Ectodermal cell (in vitro differentiated cells): Measurements from ENCODE around the gene FAM151B. TPM values are rescaled to one million over a fixed set of nuclear protein-coding genes. Genes with fewer than 3 reads are reported as not detected.
"Not testable (repeated sequence)": the region's sequence is repeated elsewhere in the genome, so short reads cannot be mapped to it uniquely, and the experiment has no call there.

Experiments used
- H3K27ac ChIP-seq: 2 replicates; pipeline ENCODE4 v1.7.0; 2013; ENCODE audit warnings: mild to moderate bottlenecking, low read depth, low read length; ENCODE audit not compliant: insufficient read depth, poor library complexity, severe bottlenecking
- H3K27me3 ChIP-seq: 2 replicates; pipeline ENCODE4 v1.7.0; 2013; ENCODE audit warnings: mild to moderate bottlenecking, low read length; ENCODE audit not compliant: insufficient read depth, control insufficient read depth, poor library complexity, severe bottlenecking
- H3K36me3 ChIP-seq: one replicate; pipeline ENCODE4 v1.7.0; 2013; ENCODE audit warnings: low read length; ENCODE audit not compliant: control insufficient read depth, insufficient read depth
- H3K4me1 ChIP-seq: one replicate; pipeline ENCODE4 v1.7.0; 2013; ENCODE audit warnings: low read length; ENCODE audit not compliant: control insufficient read depth, insufficient read depth
- H3K4me3 ChIP-seq: 2 replicates; pipeline ENCODE4 v1.7.0; 2013; ENCODE audit warnings: low read depth, low read length, control low read depth; ENCODE audit not compliant: insufficient read depth
- H3K9me3 ChIP-seq: 2 replicates; pipeline ENCODE4 v1.7.0; 2013; ENCODE audit warnings: mild to moderate bottlenecking, low read length, moderate library complexity; ENCODE audit not compliant: control insufficient read depth
- WGBS, 2 experiments: methylation state at CpG; one replicate each; pipeline ENCODE4 v1.1.7; 2013; ENCODE audit warnings: missing lambda C conversion rate in 2 of 2; 5-methylcytosine and 5-hydroxymethylcytosine counted together
- polyA plus RNA-seq, 4 experiments: library from polyadenylated mRNA; stranded (reverse); fragments of 50-300 nt; gene quantifications; one replicate each; pipeline ENCODE4 v1.2.3, GENCODE V29; 2013

FAM151B gene
- 1.4 TPM for polyA plus RNA-seq (2013, experiment 1 of 4)
- 2.0 TPM for polyA plus RNA-seq (2013, experiment 2 of 4)
- polyA plus RNA-seq (2013, experiment 3 of 4): 1.3 TPM
- 1.6 TPM for polyA plus RNA-seq (2013, experiment 4 of 4)

- H3K9me3 ChIP-seq: no peaks in the 10 kb centered on the region
- no peaks in the 10 kb centered on the region for H3K27me3 ChIP-seq
- no peaks in the 10 kb centered on the region for H3K36me3 ChIP-seq
- peak within 1 kb of the TSS; percentile 34 for H3K4me3 ChIP-seq
- 1 to 2% methylated on average over 85 of the region's 85 CpGs for WGBS, 2 experiments
- H3K4me1 ChIP-seq: no peaks in the 10 kb centered on the region
- peak within 1 kb of the TSS; percentile 67 for H3K27ac ChIP-seq
Measured at GRCh38 chr5:80487829-80488721, at the start of gene FAM151B. Gene FAM151B, plus strand, starts transcription at chr5:80488100. Its CDS starts 24 bp downstream, at chr5:80488124.

- 90 to 99% methylated on average over 1 to 4 of the region's 4 CpGs for WGBS, 2 experiments
Measured at GRCh38 chr5:80438739-80439138, 49.2 kb upstream of the FAM151B start.

DNA sequence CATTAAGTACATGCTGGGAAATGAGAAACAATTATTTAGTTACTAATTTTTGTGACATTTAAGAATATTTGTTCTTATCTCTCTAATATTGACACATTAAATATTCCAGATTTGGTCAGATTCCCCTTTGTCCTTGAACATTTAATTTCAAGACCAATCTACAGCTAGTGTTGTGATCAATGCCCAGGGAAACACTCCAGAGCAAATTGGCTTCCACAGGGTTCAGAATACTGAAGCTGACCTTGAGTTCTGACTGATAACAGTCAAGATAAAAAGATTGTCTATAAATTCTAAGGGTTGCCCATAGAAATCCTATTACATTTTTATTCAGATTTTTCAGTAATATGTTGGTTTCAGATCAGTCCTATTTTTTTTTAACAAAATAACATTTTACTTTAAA lies 48.7 kb upstream of the FAM151B start:
- H3K27ac ChIP-seq: no peak overlapping the region
- no peaks in the 10 kb centered on the region for H3K27me3 ChIP-seq
- H3K36me3 ChIP-seq: peaks cover 12% of the 10 kb centered on the region
- H3K4me1 ChIP-seq: no peaks in the 10 kb centered on the region
- H3K4me3 ChIP-seq: no peak overlapping the region
- H3K9me3 ChIP-seq: no peaks in the 10 kb centered on the region

More at GRCh38 chr5:80438739-80439138, 49.2 kb upstream of the FAM151B start:
- no peaks in the 10 kb centered on the region for H3K4me1 ChIP-seq
- no peak overlapping the region for H3K27ac ChIP-seq
- H3K9me3 ChIP-seq: no peaks in the 10 kb centered on the region
- no peak overlapping the region for H3K4me3 ChIP-seq
- H3K27me3 ChIP-seq: no peaks in the 10 kb centered on the region
- peaks cover 12% of the 10 kb centered on the region for H3K36me3 ChIP-seq

DNA sequence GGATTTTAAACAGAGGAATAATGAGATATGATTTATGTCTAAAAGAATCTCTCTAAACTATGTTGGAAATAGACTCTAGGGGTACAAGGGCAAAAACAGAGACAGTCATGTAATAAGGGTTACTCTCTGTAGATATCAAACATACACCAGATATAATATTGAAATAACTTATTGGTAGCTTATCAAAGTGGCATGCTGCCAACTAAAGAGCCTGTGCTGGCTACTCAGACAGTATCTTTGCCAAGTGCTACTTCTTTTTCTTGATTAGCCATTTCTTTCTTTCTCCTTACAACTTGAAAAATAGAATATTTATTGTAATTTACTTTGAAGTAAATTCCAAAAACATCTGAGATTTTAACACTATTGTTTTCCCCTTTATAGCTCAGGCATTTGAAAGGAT lies 45.2 kb upstream of the FAM151B start:
- Histone ChIP-seq H3K27me3 (no peaks in the 10 kb centered on the region), H3K4me3 (no peak overlapping the region), H3K4me1 (no peaks in the 10 kb centered on the region), H3K36me3 (peaks cover 8% of the 10 kb centered on the region), H3K27ac (no peak overlapping the region), H3K9me3 (no peaks in the 10 kb centered on the region)

- WGBS, 2 experiments: 97 to 100% methylated on average over 2 of the region's 2 CpGs
- H3K36me3 ChIP-seq: peaks cover 22% of the 10 kb centered on the region
- no peak overlapping the region for H3K4me3 ChIP-seq
- H3K9me3 ChIP-seq: no peaks in the 10 kb centered on the region
- H3K27me3 ChIP-seq: no peaks in the 10 kb centered on the region
- no peak overlapping the region for H3K27ac ChIP-seq
- H3K4me1 ChIP-seq: no peaks in the 10 kb centered on the region
Measured at GRCh38 chr5:80453366-80453765, 34.5 kb upstream of the FAM151B start.

- Histone ChIP-seq H3K4me1 (no peaks in the 10 kb centered on the region), H3K9me3 (no peaks in the 10 kb centered on the region), H3K27me3 (no peaks in the 10 kb centered on the region), H3K36me3 (peaks cover 46% of the 10 kb centered on the region), H3K4me3 (no peak overlapping the region), H3K27ac (no peak overlapping the region)
- 95 to 98% methylated on average over 4 of the region's 4 CpGs for WGBS, 2 experiments
Measured at GRCh38 chr5:80463269-80463668, 24.6 kb upstream of the FAM151B start.

GRCh38 chr5:80466669-80467485 lies 21.0 kb upstream of the FAM151B start:
- Histone ChIP-seq H3K27me3 (no peaks in the 10 kb centered on the region), H3K27ac (no peak overlapping the region), H3K4me1 (no peaks in the 10 kb centered on the region), H3K36me3 (peaks cover 30% of the 10 kb centered on the region), H3K9me3 (no peaks in the 10 kb centered on the region), H3K4me3 (no peak overlapping the region)
- 84 to 87% methylated on average over 3 to 4 of the region's 4 CpGs for WGBS, 2 experiments

GRCh38 chr5:80468131-80468530 lies 19.8 kb upstream of the FAM151B start:
- H3K36me3 ChIP-seq: peaks cover 18% of the 10 kb centered on the region
- WGBS, 2 experiments: 100% methylated on average over 1 of the region's 1 CpG; no CpG with 5 or more reads in 1 of the 2 experiments
- no peaks in the 10 kb centered on the region for H3K4me1 ChIP-seq
- no peak overlapping the region for H3K27ac ChIP-seq
- H3K27me3 ChIP-seq: no peaks in the 10 kb centered on the region
- no peaks in the 10 kb centered on the region for H3K9me3 ChIP-seq
- no peak overlapping the region for H3K4me3 ChIP-seq

DNA sequence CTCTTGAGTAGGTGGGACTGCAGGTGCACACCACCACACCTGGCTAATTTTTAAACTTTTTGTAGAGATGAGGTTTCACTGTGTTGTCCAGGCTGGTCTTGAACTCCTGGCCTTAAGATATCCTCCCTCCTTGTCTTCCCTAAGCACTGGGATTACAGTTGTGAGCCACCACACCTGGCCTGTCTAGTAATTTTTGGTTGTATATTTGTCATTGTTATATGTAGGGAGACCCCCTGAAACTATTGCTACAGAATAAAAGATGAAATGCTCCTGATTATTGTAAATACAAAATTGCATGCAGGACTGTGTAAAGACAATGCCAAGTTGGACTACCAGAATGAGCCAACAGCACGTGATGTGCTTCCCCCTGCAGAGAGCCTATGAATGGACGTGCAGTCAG lies 17.3 kb upstream of the FAM151B start:
- peaks cover 17% of the 10 kb centered on the region for H3K36me3 ChIP-seq
- H3K27ac ChIP-seq: not testable (repeated sequence)

DNA sequence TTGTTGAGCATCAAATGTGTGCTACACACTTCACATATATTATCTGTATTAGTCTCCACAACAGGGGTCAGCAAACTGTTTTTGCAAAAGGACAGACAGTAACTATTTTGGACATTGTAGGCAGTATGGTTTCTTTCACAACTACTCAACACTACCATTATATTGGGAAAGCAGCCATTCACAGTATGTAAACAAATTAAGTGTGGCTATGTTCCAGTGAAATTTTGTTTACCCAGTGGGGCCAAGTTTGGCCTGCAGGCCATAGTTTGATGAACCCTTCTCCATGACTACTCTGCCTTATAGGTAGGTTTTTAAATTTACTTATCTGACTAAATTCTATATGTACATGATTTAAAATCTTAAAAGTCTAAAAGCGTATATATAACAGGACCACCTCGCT lies 13.0 kb upstream of the FAM151B start:
- no peaks in the 10 kb centered on the region for H3K4me1 ChIP-seq
- H3K36me3 ChIP-seq: peaks cover 11% of the 10 kb centered on the region

More for the DNA sequence above, 17.3 kb upstream of the FAM151B start:
- 86% methylated on average over 1 of the region's 2 CpGs; no CpG with 5 or more reads in 1 of the 2 experiments for WGBS, 2 experiments
- not testable (repeated sequence) for H3K4me3 ChIP-seq, H3K4me1 ChIP-seq, H3K27me3 ChIP-seq, H3K9me3 ChIP-seq

More for the DNA sequence above, 13.0 kb upstream of the FAM151B start:
- Histone ChIP-seq H3K27me3 (no peaks in the 10 kb centered on the region), H3K27ac (no peak overlapping the region), H3K4me3 (no peak overlapping the region), H3K9me3 (no peaks in the 10 kb centered on the region)
- WGBS, 2 experiments: 100% methylated on average over 2 of the region's 2 CpGs; no CpG with 5 or more reads in 1 of the 2 experiments
